KOPT-K1 (cell line): ENCODE measurements around the gene DNAH14.
"Not testable (repeated sequence)": the region's sequence is repeated elsewhere in the genome, so short reads cannot be mapped to it uniquely, and the experiment has no call there.

Experiments used
- H3K27ac ChIP-seq: fragments of 200-600 bp; sonication (generic); 2 replicates; pipeline ENCODE4 v1.5.1; 2016; ENCODE audit warnings: antibody characterized with exemption, mild to moderate bottlenecking, low read depth, low read length; ENCODE audit not compliant: poor library complexity, severe bottlenecking
- H3K36me3 ChIP-seq: fragments of 200-600 bp; sonication (generic); 2 replicates; pipeline ENCODE4 v1.5.1; 2017; ENCODE audit warnings: antibody characterized with exemption, mild to moderate bottlenecking, low read length, moderate library complexity; ENCODE audit not compliant: insufficient read depth
- H3K9me3 ChIP-seq: fragments of 200-600 bp; sonication (generic); 2 replicates; pipeline ENCODE4 v1.5.1; 2017; ENCODE audit warnings: antibody characterized with exemption, low read length, mild to moderate bottlenecking; ENCODE audit not compliant: insufficient read depth, poor library complexity, severe bottlenecking

The DNAH14 gene

GRCh38 chr1:225121095-225121494, 191.6 kb downstream of the DNAH14 start:
- Histone ChIP-seq H3K27ac (no peak overlapping the region), H3K9me3 (no peaks in the 10 kb centered on the region), H3K36me3 (no peaks in the 10 kb centered on the region)

DNA sequence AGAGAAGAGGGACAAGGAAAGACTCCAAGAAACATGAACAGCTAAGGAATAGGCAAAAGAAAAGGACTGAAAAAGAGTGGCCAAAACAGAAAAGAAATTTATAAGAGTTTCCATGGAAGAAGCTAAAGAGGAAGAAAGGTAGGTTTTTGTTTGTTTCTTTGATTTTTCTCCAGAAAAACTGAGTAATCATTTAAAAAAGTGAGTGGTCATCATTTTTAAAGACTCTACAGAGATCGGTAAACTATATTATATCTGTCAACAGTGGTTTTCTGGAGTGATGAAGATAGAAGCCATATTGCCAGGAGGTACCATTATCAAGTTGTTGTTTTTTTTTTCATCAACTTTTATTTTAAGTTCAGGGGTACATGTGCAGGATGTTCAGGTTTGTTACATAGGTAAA, 202.4 kb downstream of the DNAH14 start:
- Histone ChIP-seq H3K36me3 (no peaks in the 10 kb centered on the region), H3K27ac (no peak overlapping the region), H3K9me3 (no peaks in the 10 kb centered on the region)

DNA sequence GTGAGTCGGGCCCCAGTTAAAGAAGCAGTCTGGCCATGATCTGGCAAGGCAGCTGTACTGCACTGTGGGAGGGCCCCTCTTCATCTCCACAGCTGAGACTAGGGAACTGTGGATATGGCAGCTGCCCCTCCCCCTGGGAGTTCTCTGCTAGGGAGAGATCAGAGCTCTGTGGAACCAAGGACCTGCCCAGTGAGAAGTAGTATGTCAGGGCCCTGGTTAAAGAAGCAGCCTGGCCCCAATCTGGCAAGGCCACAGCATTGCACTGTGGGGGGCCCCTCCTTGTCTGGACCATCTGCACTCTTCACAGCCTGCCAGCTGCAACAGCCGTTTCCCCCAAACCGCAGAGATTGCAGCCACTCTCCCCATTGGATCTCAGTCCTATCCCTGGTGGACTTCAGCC, 208.5 kb downstream of the DNAH14 start:
- H3K27ac ChIP-seq: no peak overlapping the region
- no peaks in the 10 kb centered on the region for H3K9me3 ChIP-seq
- H3K36me3 ChIP-seq: no peaks in the 10 kb centered on the region

DNA sequence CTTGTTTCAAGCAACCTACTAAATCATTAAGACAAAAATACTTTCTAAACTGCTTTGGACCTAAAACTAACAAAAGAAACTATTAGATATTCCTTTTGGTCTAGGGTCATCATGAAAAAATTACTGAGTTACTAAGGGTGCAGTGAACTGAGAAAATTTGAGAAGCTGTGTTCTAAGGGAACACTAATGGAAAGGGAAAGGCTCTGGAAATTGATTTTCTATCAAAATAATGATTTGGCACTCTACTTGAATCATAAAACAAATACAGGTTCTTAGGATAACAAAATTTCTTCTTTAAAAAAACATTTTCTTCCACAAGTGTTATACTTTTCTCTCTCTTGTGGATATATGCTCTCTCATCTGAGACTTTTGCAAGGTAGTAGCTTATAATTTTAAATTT, 213.5 kb downstream of the DNAH14 start:
- Histone ChIP-seq H3K9me3 (no peaks in the 10 kb centered on the region), H3K36me3 (no peaks in the 10 kb centered on the region), H3K27ac (no peak overlapping the region)

DNA sequence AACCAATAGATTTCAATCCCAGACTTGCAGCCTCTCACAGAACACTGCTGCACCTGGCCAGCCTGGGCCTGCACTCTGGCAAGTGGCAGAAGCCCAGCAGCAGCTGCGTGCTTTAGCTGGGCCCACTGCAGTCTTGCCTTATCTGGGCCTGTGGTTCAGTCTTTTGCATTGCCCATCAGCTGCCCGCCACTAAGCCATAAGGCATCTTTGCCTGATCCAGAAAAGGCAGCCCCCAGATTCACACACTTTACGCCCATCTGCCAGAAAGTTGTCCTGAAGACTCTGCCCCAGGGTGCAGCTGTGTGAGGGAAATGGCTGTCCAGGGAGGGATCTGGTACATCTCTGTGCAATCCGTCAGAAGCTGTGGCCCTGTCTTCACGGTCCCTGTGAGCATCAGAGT, 217.0 kb downstream of the DNAH14 start:
- no peak overlapping the region for H3K27ac ChIP-seq
- H3K36me3 ChIP-seq: no peaks in the 10 kb centered on the region
- H3K9me3 ChIP-seq: no peaks in the 10 kb centered on the region

DNA sequence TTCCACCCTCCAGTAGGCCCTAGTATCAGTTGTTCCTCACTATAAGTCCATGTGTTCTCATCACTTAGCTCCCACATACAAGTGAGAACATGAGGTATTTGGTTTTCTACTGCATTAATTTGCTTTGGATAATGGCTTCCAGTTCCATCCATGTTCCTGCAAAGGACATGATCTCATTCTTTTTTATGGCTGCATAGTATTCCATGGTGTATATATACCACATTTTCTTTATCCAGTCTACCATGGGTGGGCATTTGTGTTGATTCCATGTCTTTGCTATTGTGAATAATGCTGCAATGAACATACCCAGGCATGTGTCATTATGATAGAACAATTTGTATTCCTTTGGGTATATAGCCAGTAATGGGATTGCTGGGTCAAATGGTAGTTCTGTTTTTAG, 218.3 kb downstream of the DNAH14 start:
- not testable (repeated sequence) for H3K36me3 ChIP-seq, H3K27ac ChIP-seq, H3K9me3 ChIP-seq

DNA sequence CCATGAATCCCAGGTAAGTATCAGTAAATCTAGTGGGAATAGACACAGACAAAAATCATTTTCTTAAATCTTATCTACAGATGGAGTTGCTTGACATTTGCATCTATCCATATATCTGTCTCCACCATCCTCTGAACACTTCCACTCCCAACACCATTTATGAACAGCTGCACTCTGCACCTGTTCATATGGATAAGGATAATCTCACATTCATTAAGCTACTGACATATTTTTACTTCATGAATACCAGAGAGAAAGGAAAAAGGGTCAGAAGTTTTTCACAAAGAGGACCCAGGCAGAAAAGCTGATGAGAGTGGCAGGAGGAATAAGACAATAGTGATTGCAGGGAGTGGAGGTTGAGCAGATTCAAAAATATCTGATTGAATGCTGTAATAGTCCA, 222.6 kb downstream of the DNAH14 start:
- no peaks in the 10 kb centered on the region for H3K36me3 ChIP-seq
- H3K9me3 ChIP-seq: no peaks in the 10 kb centered on the region
- no peak overlapping the region for H3K27ac ChIP-seq

DNA sequence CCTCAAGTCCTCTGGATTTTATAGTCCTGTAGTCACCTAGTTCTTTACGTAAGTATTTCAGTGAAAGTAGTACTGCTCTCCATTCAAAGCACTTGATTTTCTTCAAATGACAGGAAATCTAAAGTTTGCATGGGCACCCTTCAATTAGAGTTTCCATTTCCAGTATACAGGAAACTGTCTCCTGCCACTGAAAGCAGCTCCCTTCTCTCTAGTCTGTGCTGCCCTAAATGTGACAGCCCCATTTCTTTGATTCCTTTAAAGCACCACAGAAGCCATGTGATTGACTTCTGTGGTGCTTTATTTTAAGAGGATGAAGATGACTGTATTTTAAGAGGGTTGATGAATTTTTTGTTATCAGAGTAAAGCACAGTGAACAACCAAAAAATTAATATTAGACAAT, 226.1 kb downstream of the DNAH14 start:
- Histone ChIP-seq H3K27ac (no peak overlapping the region), H3K36me3 (no peaks in the 10 kb centered on the region), H3K9me3 (no peaks in the 10 kb centered on the region)

GRCh38 chr1:225156254-225156653, 226.8 kb downstream of the DNAH14 start:
- Histone ChIP-seq H3K36me3 (no peaks in the 10 kb centered on the region), H3K9me3 (no peaks in the 10 kb centered on the region), H3K27ac (no peak overlapping the region)

GRCh38 chr1:225158291-225158690, 228.8 kb downstream of the DNAH14 start:
- Histone ChIP-seq H3K36me3 (no peaks in the 10 kb centered on the region), H3K9me3 (no peaks in the 10 kb centered on the region)

GRCh38 chr1:225159793-225160192, 230.3 kb downstream of the DNAH14 start:
- Histone ChIP-seq H3K9me3 (no peaks in the 10 kb centered on the region), H3K36me3 (no peaks in the 10 kb centered on the region), H3K27ac (no peak overlapping the region)

More at GRCh38 chr1:225158291-225158690, 228.8 kb downstream of the DNAH14 start:
- no peak overlapping the region for H3K27ac ChIP-seq

- H3K36me3 ChIP-seq, H3K27ac ChIP-seq: not testable (repeated sequence)
- H3K9me3 ChIP-seq: peaks cover 16% of the 10 kb centered on the region
Observed at GRCh38 chr1:225177409-225177808, 247.9 kb downstream of the DNAH14 start.

DNA sequence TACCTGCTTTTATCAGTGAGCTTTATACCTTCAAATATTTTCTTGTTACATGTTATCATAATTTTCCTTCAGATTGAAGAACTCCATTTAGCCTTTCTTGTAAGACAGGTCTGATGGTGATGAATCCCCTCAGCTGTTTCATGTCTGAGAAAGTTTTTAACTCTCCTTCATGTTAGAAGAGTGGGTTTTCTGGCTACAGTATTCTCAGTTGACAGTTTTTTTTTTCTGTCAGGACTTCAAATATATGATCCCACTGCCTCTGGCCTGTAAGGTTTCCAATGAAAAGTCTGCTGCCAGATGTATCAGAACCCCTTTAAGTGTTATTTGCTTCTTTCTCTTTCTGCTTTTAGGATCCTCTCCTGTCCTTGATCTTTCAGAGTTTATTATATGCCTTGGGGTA, 250.2 kb downstream of the DNAH14 start:
- Histone ChIP-seq H3K9me3 (peaks cover 16% of the 10 kb centered on the region), H3K36me3 (no peaks in the 10 kb centered on the region)

GRCh38 chr1:225182716-225183115, 253.2 kb downstream of the DNAH14 start:
- no peaks in the 10 kb centered on the region for H3K36me3 ChIP-seq
- peaks cover 12% of the 10 kb centered on the region for H3K9me3 ChIP-seq
- no peak overlapping the region for H3K27ac ChIP-seq

More for the DNA sequence above, 250.2 kb downstream of the DNAH14 start:
- H3K27ac ChIP-seq: no peak overlapping the region

DNA sequence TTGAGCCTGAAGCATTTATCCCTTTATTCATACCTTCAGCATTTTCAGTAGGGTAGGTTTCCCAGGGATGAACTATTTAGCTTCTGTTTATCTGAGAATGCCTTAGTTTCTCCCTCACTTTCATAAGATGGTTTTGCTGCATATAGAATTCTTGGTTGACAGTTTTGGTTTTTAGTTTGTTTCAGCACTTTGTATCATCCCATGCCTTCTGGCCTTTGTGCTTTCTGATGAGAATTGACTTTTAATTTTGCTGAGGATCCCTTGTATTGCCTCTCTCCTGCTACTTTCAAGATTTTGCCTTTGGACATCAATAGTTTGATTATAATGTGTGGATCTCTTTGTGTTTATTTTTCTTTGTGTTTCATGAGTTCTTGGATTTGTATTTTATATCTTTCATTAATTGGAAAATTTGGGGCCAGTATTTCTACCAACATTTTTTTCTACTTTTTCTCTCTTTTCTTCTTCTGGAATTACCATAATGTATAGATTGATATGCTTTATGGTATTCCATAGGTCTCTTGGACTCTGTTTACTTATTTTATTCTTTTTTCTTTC, 261.8 kb downstream of the DNAH14 start:
- Histone ChIP-seq H3K36me3 (no peaks in the 10 kb centered on the region), H3K27ac (no peak overlapping the region), H3K9me3 (peaks cover 7% of the 10 kb centered on the region)

DNA sequence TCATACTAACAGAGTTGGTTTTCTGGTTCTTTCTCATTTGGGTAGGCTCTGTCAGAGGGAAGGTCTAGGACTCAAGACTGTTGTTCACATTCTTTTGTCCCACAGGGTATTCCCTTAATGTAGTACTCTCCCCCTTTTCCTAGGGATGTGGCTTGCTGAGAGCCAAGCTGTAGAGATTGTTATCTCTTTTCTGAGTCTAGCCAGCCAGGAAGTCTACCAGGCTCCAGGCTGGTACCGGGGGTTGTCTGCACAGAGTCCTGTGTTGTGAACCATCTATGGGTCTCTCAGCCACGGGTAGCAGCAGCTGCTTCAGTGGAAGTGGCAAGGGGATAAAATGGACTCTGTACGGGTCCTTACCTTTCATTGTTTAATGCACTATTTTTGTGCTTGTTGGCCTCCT, 272.0 kb downstream of the DNAH14 start:
- Histone ChIP-seq H3K9me3 (no peaks in the 10 kb centered on the region), H3K27ac (no peak overlapping the region), H3K36me3 (no peaks in the 10 kb centered on the region)
